ENCODE results near the gene ATP1B3.

DNA sequence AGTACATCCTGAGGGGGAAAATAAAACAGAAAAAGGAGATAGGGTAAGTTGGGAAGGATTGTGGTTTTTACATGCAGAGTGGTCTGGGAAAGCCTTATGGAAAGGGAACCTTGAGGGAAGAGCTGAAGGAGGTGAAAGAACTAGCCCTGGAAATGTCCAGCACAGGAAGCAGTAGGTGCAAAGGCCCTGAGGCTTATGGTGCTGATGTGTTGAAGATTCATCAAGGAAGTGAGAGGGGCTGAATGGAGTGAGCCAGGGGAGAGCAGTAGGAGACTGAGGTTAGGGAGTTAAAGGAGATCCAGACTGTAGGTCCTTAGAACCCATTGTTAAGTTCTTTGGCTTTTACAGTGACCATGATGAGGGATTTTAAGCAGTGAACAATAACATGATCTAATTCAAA lies 33.0 kb downstream of the ATP1B3 start:
- TF ChIP-seq RELA (IDR thresholded peaks at IDR 0.05; ENCODE audit: borderline replicate concordance, partially characterized antibody) (no peak), SIX5 (IDR thresholded peaks at IDR 0.05; ENCODE audit: low read depth, low read length, severe bottlenecking) (no peak), MAX (IDR thresholded peaks at IDR 0.05; ENCODE audit: low read depth, low read length) (no peak)
- TF ChIP-seq, protein P1, sequence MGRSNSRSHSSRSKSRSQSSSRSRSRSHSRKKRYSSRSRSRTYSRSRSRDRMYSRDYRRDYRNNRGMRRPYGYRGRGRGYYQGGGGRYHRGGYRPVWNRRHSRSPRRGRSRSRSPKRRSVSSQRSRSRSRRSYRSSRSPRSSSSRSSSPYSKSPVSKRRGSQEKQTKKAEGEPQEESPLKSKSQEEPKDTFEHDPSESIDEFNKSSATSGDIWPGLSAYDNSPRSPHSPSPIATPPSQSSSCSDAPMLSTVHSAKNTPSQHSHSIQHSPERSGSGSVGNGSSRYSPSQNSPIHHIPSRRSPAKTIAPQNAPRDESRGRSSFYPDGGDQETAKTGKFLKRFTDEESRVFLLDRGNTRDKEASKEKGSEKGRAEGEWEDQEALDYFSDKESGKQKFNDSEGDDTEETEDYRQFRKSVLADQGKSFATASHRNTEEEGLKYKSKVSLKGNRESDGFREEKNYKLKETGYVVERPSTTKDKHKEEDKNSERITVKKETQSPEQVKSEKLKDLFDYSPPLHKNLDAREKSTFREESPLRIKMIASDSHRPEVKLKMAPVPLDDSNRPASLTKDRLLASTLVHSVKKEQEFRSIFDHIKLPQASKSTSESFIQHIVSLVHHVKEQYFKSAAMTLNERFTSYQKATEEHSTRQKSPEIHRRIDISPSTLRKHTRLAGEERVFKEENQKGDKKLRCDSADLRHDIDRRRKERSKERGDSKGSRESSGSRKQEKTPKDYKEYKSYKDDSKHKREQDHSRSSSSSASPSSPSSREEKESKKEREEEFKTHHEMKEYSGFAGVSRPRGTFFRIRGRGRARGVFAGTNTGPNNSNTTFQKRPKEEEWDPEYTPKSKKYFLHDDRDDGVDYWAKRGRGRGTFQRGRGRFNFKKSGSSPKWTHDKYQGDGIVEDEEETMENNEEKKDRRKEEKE (IDR thresholded peaks at IDR 0.05) = no peak

Data from GM12878 (cell line).